ENCODE results near the gene CACNA1I.
A peak's percentile ranks its signal among the peaks of the same experiment; 100 is the strongest.

Gene CACNA1I

GRCh38 chr22:39554151-39554550, 16.4 kb upstream of the CACNA1I start:
- POLR2A ChIA-PET: no interaction called here
- no peaks in the 10 kb centered on the region for H3K9me3 ChIP-seq (ENCODE audit: control insufficient read depth, insufficient read depth, low read depth, low read length)
- no peak overlapping the region for H3K27ac ChIP-seq (ENCODE audit: extremely low read depth, low read depth, low read length)
- TF ChIP-seq ZNF266 (tag by site-specific recombination; IDR thresholded peaks at IDR 0.05; ENCODE audit: low read depth) (no peak), PRDM10 (tag by site-specific recombination; IDR thresholded peaks at IDR 0.05) (peak; percentile 44; the same call in 1 of the 2 replicates), ZNF394 (tag by site-specific recombination; IDR thresholded peaks at IDR 0.05; ENCODE audit: borderline replicate concordance) (no peak), ZNF449 (tag by site-specific recombination; IDR thresholded peaks at IDR 0.05) (peak; percentile 91), ELK4 (IDR thresholded peaks at IDR 0.05; ENCODE audit: borderline replicate concordance, low read depth, low read length) (no peak), ZNF280C (tag by site-specific recombination; IDR thresholded peaks at IDR 0.05) (no peak), ZNF341 (tag by site-specific recombination; IDR thresholded peaks at IDR 0.05; ENCODE audit: low read depth) (no peak), EGR2 (tag by site-specific recombination; IDR thresholded peaks at IDR 0.05; ENCODE audit: low read depth) (no peak)
- no peaks in the 10 kb centered on the region for H3K36me3 ChIP-seq (ENCODE audit: control insufficient read depth in 2 of 2, insufficient read depth in 1 of 2, low read length in 2 of 2)
- CTCF ChIA-PET: interaction anchor here (0.5 to 1.6 kb wide), 2 partner anchors 357 to 485 kb away, joined by 3 to 5 read pairs; no protein-coding TSS in a partner anchor
- no peaks in the 10 kb centered on the region for H3K4me1 ChIP-seq (ENCODE audit: control insufficient read depth, insufficient read depth, low read length)
- no peak overlapping the region for H3K4me3 ChIP-seq (ENCODE audit: low read depth, low read length)

GRCh38 chr22:39556970-39557841, 13.3 kb upstream of the CACNA1I start:
- no peaks in the 10 kb centered on the region for H3K9me3 ChIP-seq (ENCODE audit: control insufficient read depth, insufficient read depth, low read depth, low read length)
- no peaks in the 10 kb centered on the region for H3K36me3 ChIP-seq (ENCODE audit: control insufficient read depth in 2 of 2, insufficient read depth in 1 of 2, low read length in 2 of 2)
- no peaks in the 10 kb centered on the region for H3K4me1 ChIP-seq (ENCODE audit: control insufficient read depth, insufficient read depth, low read length)
- no peak overlapping the region for H3K27ac ChIP-seq (ENCODE audit: extremely low read depth, low read depth, low read length)
- peak overlapping the region; percentile 15 for H3K4me3 ChIP-seq (ENCODE audit: low read depth, low read length)
- POLR2A ChIA-PET: interaction anchor here (1.5 kb wide), 1 partner anchor 487 kb away, joined by 6 read pairs; no protein-coding TSS in a partner anchor
- CTCF ChIA-PET: interaction anchor here (0.9 to 2.3 kb wide), 4 partner anchors 22 to 469 kb away, joined by 3 to 7 read pairs (median 3); no protein-coding TSS in a partner anchor
- peak; percentile 52 for TF ChIP-seq ZFHX2 (tag by site-specific recombination; conservative IDR thresholded peaks at IDR 0.05)
- no peak for TF ChIP-seq ZNF146 (tag by site-specific recombination; IDR thresholded peaks at IDR 0.05)
- TF ChIP-seq ZNF398 (tag by site-specific recombination; IDR thresholded peaks at IDR 0.05): 0 out of 2 replicates have a peak, but pooled peaks have one; percentile 12
- TF ChIP-seq ZNF792 (tag by site-specific recombination; IDR thresholded peaks at IDR 0.05): no peak
- no peak for TF ChIP-seq ZFP37 (tag by site-specific recombination; IDR thresholded peaks at IDR 0.05)
- TF ChIP-seq ZBTB21 (tag by site-specific recombination; IDR thresholded peaks at IDR 0.05): no peak
- TF ChIP-seq HOXC10 (CRISPR knock-in tag; IDR thresholded peaks at IDR 0.05): no peak
- no peak for TF ChIP-seq MYNN (tag by site-specific recombination; IDR thresholded peaks at IDR 0.05; ENCODE audit: borderline replicate concordance)
- TF ChIP-seq SP2 (tag by site-specific recombination; IDR thresholded peaks at IDR 0.05): no peak
- no peak for TF ChIP-seq ZNF202 (tag by site-specific recombination; IDR thresholded peaks at IDR 0.05; ENCODE audit: borderline replicate concordance)
- TF ChIP-seq HIC1 (tag by site-specific recombination; IDR thresholded peaks at IDR 0.05): no peak
- no peak for TF ChIP-seq SALL2 (tag by site-specific recombination; IDR thresholded peaks at IDR 0.05; ENCODE audit: borderline replicate concordance)

Data from HEK293 (cell line).